ENCODE measurements around the gene DGAT2L6. TPM values are rescaled to one million over a fixed set of nuclear protein-coding genes. Genes with fewer than 3 reads are reported as not detected.

DGAT2L6 gene
- total RNA-seq, 2 experiments from 2014 or later, result not detected

Other genes with a start within 250 kb of the DGAT2L6 start
- not detected for gene AWAT2, start 127.5 kb upstream of the DGAT2L6 start, total RNA-seq
- gene OTUD6A, start 115.0 kb upstream of the DGAT2L6 start, total RNA-seq, result not detected
- 10 to 100 TPM; 63.2 to 65.6 TPM for gene IGBP1, start 44.0 kb upstream of the DGAT2L6 start, total RNA-seq
- gene AWAT1, start 57.2 kb downstream of the DGAT2L6 start, total RNA-seq, result not detected
- gene P2RY4, start 82.7 kb downstream of the DGAT2L6 start, total RNA-seq, result under 1 TPM; 0.15 to 0.35 TPM
- not detected for gene ARR3, start 90.9 kb downstream of the DGAT2L6 start, total RNA-seq
- gene RAB41, start 104.7 kb downstream of the DGAT2L6 start, total RNA-seq, result not detected
- 10 to 100 TPM; 36.3 to 38.8 TPM for gene PDZD11, start 112.4 kb downstream of the DGAT2L6 start, total RNA-seq
- 10 to 100 TPM; 33.3 to 34.0 TPM for gene KIF4A, start 112.6 kb downstream of the DGAT2L6 start, total RNA-seq
- gene GDPD2, start 245.8 kb downstream of the DGAT2L6 start, total RNA-seq, result under 1 TPM; 0.23 TPM

All from activated CD4-positive, alpha-beta memory T cell treated with anti-CD3 and anti-CD28 coated beads, Interleukin-2, amount 10 ng/mL, durations not matched to agents 7 days and 5 days (primary cell).